ENCODE data around the gene MNX1.

The MNX1 gene

GRCh38 chr7:157017603-157018327 is 7.3 kb upstream of the MNX1 start:
- no peak overlapping the region for H3K4me3 ChIP-seq (ENCODE audit: low read length)
- H3K4me1 ChIP-seq (ENCODE audit: control insufficient read depth, insufficient read depth, low read length) = no peaks in the 10 kb centered on the region
- H3K27me3 ChIP-seq (ENCODE audit: control insufficient read depth, insufficient read depth, low read length) = peaks cover 48% of the 10 kb centered on the region
- no peak overlapping the region for H3K27ac ChIP-seq (ENCODE audit: low read depth, low read length)
- H3K36me3 ChIP-seq (ENCODE audit: control insufficient read depth, insufficient read depth, low read length) = no peaks in the 10 kb centered on the region
- no peak overlapping the region for H3K9ac ChIP-seq (ENCODE audit: low read length)

- no peak overlapping the region for H3K27ac ChIP-seq (ENCODE audit: low read depth, low read length)
- no peak overlapping the region for H3K9ac ChIP-seq (ENCODE audit: low read length)
- H3K4me3 ChIP-seq (ENCODE audit: low read length) = no peak overlapping the region
- no peaks in the 10 kb centered on the region for H3K36me3 ChIP-seq (ENCODE audit: control insufficient read depth, insufficient read depth, low read length)
- H3K4me1 ChIP-seq (ENCODE audit: control insufficient read depth, insufficient read depth, low read length) = no peaks in the 10 kb centered on the region
- H3K27me3 ChIP-seq (ENCODE audit: control insufficient read depth, insufficient read depth, low read length) = peaks cover 42% of the 10 kb centered on the region
Measured at GRCh38 chr7:157017149-157017548, 6.7 kb upstream of the MNX1 start.

GRCh38 chr7:157016352-157017041 is 6.0 kb upstream of the MNX1 start:
- H3K27me3 ChIP-seq (ENCODE audit: control insufficient read depth, insufficient read depth, low read length) = peaks cover 43% of the 10 kb centered on the region
- H3K27ac ChIP-seq (ENCODE audit: low read depth, low read length) = no peak overlapping the region
- no peak overlapping the region for H3K4me3 ChIP-seq (ENCODE audit: low read length)
- no peaks in the 10 kb centered on the region for H3K36me3 ChIP-seq (ENCODE audit: control insufficient read depth, insufficient read depth, low read length)
- H3K4me1 ChIP-seq (ENCODE audit: control insufficient read depth, insufficient read depth, low read length) = no peaks in the 10 kb centered on the region
- H3K9ac ChIP-seq (ENCODE audit: low read length) = no peak overlapping the region

GRCh38 chr7:157016024-157016351 is 5.5 kb upstream of the MNX1 start:
- H3K27me3 ChIP-seq (ENCODE audit: control insufficient read depth, insufficient read depth, low read length) = peaks cover 46% of the 10 kb centered on the region

GRCh38 chr7:157014635-157015555 is 4.4 kb upstream of the MNX1 start:
- Histone ChIP-seq H3K9ac (ENCODE audit: low read length) (no peak overlapping the region), H3K4me3 (ENCODE audit: low read length) (no peak overlapping the region), H3K36me3 (ENCODE audit: control insufficient read depth, insufficient read depth, low read length) (no peaks in the 10 kb centered on the region), H3K27ac (ENCODE audit: low read depth, low read length) (no peak overlapping the region), H3K27me3 (ENCODE audit: control insufficient read depth, insufficient read depth, low read length) (peaks cover 36% of the 10 kb centered on the region), H3K4me1 (ENCODE audit: control insufficient read depth, insufficient read depth, low read length) (no peaks in the 10 kb centered on the region)

More at GRCh38 chr7:157016024-157016351, 5.5 kb upstream of the MNX1 start:
- no peak overlapping the region for H3K9ac ChIP-seq (ENCODE audit: low read length)
- no peak overlapping the region for H3K4me3 ChIP-seq (ENCODE audit: low read length)
- no peaks in the 10 kb centered on the region for H3K36me3 ChIP-seq (ENCODE audit: control insufficient read depth, insufficient read depth, low read length)
- no peak overlapping the region for H3K27ac ChIP-seq (ENCODE audit: low read depth, low read length)
- H3K4me1 ChIP-seq (ENCODE audit: control insufficient read depth, insufficient read depth, low read length) = no peaks in the 10 kb centered on the region

- peaks cover 39% of the 10 kb centered on the region for H3K27me3 ChIP-seq (ENCODE audit: control insufficient read depth, insufficient read depth, low read length)
- no peaks in the 10 kb centered on the region for H3K36me3 ChIP-seq (ENCODE audit: control insufficient read depth, insufficient read depth, low read length)
- no peaks in the 10 kb centered on the region for H3K4me1 ChIP-seq (ENCODE audit: control insufficient read depth, insufficient read depth, low read length)
- no peak overlapping the region for H3K27ac ChIP-seq (ENCODE audit: low read depth, low read length)
- H3K9ac ChIP-seq (ENCODE audit: low read length) = no peak overlapping the region
- H3K4me3 ChIP-seq (ENCODE audit: low read length) = no peak overlapping the region
Measured at GRCh38 chr7:157013602-157014549, 3.4 kb upstream of the MNX1 start.

- Histone ChIP-seq H3K4me1 (ENCODE audit: control insufficient read depth, insufficient read depth, low read length) (no peaks in the 10 kb centered on the region), H3K4me3 (ENCODE audit: low read length) (no peak overlapping the region), H3K9ac (ENCODE audit: low read length) (no peak overlapping the region), H3K27ac (ENCODE audit: low read depth, low read length) (no peak overlapping the region), H3K36me3 (ENCODE audit: control insufficient read depth, insufficient read depth, low read length) (no peaks in the 10 kb centered on the region), H3K27me3 (ENCODE audit: control insufficient read depth, insufficient read depth, low read length) (peaks cover 38% of the 10 kb centered on the region)
Measured at GRCh38 chr7:157013101-157013500, 2.6 kb upstream of the MNX1 start.

GRCh38 chr7:157012113-157012547 is 1.7 kb upstream of the MNX1 start:
- Histone ChIP-seq H3K4me3 (ENCODE audit: low read length) (no peak overlapping the region), H3K27ac (ENCODE audit: low read depth, low read length) (no peak overlapping the region), H3K36me3 (ENCODE audit: control insufficient read depth, insufficient read depth, low read length) (no peaks in the 10 kb centered on the region), H3K4me1 (ENCODE audit: control insufficient read depth, insufficient read depth, low read length) (no peaks in the 10 kb centered on the region), H3K9ac (ENCODE audit: low read length) (no peak overlapping the region), H3K27me3 (ENCODE audit: control insufficient read depth, insufficient read depth, low read length) (peaks cover 33% of the 10 kb centered on the region)

GRCh38 chr7:157011333-157012112 is 1.1 kb upstream of the MNX1 start:
- Histone ChIP-seq H3K27me3 (ENCODE audit: control insufficient read depth, insufficient read depth, low read length) (peaks cover 29% of the 10 kb centered on the region), H3K9ac (ENCODE audit: low read length) (no peak overlapping the region), H3K4me3 (ENCODE audit: low read length) (peak overlapping the region; percentile 54)

GRCh38 chr7:157009778-157010587 is 480 bp downstream of the MNX1 start:
- no peaks in the 10 kb centered on the region for H3K4me1 ChIP-seq (ENCODE audit: control insufficient read depth, insufficient read depth, low read length)
- H3K36me3 ChIP-seq (ENCODE audit: control insufficient read depth, insufficient read depth, low read length) = no peaks in the 10 kb centered on the region
- no peak overlapping the region for H3K9ac ChIP-seq (ENCODE audit: low read length)
- H3K27ac ChIP-seq (ENCODE audit: low read depth, low read length) = no peak overlapping the region
- peak overlapping the region; percentile 60 for H3K4me3 ChIP-seq (ENCODE audit: low read length)
- H3K27me3 ChIP-seq (ENCODE audit: control insufficient read depth, insufficient read depth, low read length) = peaks cover 26% of the 10 kb centered on the region

More at GRCh38 chr7:157011333-157012112, 1.1 kb upstream of the MNX1 start:
- no peak overlapping the region for H3K27ac ChIP-seq (ENCODE audit: low read depth, low read length)
- no peaks in the 10 kb centered on the region for H3K4me1 ChIP-seq (ENCODE audit: control insufficient read depth, insufficient read depth, low read length)
- no peaks in the 10 kb centered on the region for H3K36me3 ChIP-seq (ENCODE audit: control insufficient read depth, insufficient read depth, low read length)

Data from rectal smooth muscle tissue (tissue), 1 donor.